Globus pallidus (tissue), 1 donor: Measurements from ENCODE around the gene TMEM187.

Experiments used
- DNase-seq: peaks from one replicate; pipeline ENCODE4 v3.0.0-alpha.2; 2015; ENCODE audit warnings: low spot score

Gene TMEM187, protein sequence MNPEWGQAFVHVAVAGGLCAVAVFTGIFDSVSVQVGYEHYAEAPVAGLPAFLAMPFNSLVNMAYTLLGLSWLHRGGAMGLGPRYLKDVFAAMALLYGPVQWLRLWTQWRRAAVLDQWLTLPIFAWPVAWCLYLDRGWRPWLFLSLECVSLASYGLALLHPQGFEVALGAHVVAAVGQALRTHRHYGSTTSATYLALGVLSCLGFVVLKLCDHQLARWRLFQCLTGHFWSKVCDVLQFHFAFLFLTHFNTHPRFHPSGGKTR

DNA sequence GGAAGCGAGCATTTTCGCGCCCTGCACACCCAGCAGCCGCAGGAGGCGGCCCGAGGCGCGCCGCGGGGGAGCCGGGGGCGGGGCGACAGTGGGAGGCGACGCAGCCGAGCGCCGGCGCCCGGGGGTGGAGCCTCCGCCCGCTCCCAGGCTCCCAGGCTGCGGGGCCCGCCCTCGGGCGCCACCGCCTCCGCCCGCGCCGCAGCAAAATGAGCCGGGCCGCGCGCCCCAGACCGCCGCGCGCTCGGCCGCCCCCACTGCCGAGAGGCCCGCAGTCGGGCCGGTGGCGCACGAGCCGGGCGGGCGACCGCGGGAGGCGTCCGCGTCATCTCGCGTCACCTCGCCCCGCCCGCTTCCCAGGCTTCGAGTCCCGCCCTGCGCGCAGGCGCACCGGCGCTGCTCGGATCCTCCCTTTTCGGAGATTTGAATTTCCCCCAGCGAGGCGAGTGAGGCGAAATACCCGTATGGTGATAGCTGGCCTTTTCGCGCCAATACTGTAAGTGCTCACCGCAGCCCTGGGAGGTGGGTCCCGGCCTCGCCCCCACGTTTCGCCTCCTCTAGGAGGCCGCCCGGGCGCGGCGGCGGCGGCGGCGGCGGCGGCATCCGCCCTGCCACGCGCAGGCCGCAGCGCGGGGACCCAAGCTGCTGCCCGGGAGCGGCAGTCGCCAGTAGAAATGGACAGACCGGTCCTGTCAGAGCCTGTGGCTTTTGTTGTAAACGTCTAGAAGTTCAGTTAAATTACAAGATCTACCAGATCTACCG, at the start of gene TMEM187:
TMEM187 (plus strand) TSS at position 387 of the 759 bp plus-strand sequence. CDS start 9,309 bp downstream, outside the sequence.
- DNase-seq = peak; percentile 78

DNA sequence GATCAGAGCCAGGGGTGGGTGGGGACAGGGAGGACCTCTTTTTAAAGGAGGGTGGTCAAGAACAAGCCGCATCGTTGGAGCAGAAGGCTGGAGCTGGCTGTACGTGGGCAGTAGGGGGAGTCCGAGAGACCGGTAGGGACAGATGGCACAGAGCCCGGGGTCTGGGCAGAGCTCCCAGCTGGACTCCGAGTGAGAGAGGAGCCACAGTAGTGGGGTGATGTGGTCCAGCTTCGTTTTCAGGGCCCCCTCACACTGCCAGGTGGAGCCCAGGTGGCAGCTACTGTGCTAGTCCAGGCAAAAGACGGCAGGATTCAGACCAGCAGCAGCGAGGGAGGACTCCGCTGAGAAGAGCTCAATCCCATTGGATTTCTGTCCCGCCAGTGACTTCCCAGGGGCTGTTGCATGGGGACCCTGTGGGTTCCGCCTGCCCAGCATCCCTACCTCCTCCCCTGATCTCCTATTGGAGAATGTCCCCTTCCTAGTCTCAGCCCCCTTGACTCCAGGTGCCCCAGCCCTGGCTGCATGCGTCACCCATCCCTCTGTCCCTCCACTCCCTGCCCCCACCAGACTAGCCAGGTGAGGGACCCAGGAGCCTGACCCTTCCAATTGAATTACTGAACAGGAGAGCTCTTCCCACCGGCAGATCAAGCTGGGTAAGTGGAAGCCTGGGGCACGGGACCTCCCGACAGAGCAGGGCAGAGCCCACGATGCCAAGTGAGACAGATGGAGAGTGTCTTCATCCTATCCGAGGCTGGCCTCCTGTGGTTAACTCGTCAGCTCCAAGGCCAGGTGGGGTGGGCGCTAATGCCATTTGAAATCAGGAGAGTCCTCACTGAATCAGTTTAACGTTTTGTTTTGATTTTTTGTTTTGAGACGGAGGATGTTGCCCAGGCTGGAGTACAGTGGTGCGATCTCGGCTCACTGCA, 49.4 kb upstream of the TMEM187 start:
- no peak for DNase-seq

DNA sequence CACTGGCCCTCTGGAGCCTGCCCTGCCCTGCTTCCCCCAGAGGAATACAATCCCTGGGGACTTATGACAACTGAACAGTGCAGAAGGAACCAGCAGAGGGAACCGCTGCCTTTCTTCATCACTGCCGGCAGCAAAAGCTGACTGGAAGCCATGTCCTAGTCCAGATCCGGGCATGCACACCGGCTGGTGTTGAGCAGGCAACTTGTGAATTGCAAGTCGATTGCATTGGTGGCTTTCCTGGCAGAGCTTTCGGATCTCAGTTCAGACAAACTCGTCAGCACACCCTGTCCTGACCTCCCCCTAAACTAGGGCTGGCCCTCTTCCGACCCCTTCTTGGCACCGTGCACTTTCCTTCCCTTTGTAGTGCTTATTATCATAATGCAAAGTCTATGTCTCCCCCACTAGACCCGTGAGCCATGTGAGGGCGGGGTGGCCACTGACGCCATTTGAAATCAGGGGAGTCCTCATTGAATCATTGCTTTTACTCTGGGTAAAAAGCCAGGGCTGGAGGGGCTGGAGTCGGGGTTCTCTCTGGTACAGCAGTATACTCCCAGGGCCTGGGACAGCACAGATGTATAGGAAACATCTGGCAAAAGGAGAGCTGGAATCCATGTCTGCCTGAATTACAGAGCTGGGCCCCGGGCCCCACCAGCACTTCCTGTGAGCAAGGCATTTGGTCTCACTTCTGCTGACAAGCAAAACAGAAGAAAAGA, 48.2 kb upstream of the TMEM187 start:
- no peak for DNase-seq

- DNase-seq = no peak
Observed at GRCh38 chrX:153925387-153925738, 47.2 kb upstream of the TMEM187 start.

- DNase-seq = no peak
Observed at GRCh38 chrX:153925739-153926551, 46.6 kb upstream of the TMEM187 start, which contains the start of gene ARHGAP4. Gene ARHGAP4, minus strand, starts transcription at chrX:153926264. Its CDS starts 62 bp downstream, at chrX:153926202.

GRCh38 chrX:153926552-153926857, 46.0 kb upstream of the TMEM187 start:
- DNase-seq = no peak

DNA sequence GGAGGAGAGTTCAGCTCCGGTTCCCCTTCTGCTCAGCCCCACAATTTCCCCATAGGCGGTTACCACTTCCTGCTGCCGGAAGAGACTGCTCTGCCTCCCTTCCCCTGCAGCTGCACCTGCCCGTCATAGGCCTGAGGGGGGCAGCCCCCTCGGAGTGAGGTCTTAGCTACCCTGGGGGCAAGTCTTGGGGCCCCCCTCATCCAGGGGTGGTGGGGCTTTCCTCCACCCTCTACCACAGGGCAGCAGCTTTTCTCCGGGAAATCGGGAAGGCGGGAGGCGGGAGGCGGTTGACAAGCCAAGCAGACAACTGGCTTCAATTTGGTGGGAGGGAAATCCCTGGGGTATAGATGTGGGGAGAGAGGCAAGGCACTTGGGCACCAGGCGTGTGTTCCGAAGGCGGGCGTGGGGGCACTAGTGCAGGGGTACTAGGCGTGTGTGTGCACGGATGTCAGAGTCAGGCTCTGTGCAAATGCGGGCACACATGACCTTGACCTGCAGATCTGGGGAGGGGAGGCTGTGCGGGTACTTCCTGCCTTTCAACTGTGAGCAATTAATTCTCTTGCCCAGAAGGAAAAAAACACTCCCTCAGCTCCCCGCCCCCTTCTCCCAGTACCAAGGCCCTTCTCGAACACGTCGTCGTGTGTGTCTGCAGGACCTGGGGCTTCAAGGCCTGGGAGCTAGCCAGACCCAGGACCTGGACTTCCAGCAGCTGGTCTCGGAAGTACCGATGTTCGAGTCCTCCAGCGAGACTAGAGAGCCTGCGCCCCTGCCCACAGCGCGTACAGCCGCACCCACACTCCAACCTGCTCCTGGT, 45.5 kb upstream of the TMEM187 start:
- DNase-seq = no peak

GRCh38 chrX:153927672-153927921, 45.0 kb upstream of the TMEM187 start:
- no peak for DNase-seq

DNA sequence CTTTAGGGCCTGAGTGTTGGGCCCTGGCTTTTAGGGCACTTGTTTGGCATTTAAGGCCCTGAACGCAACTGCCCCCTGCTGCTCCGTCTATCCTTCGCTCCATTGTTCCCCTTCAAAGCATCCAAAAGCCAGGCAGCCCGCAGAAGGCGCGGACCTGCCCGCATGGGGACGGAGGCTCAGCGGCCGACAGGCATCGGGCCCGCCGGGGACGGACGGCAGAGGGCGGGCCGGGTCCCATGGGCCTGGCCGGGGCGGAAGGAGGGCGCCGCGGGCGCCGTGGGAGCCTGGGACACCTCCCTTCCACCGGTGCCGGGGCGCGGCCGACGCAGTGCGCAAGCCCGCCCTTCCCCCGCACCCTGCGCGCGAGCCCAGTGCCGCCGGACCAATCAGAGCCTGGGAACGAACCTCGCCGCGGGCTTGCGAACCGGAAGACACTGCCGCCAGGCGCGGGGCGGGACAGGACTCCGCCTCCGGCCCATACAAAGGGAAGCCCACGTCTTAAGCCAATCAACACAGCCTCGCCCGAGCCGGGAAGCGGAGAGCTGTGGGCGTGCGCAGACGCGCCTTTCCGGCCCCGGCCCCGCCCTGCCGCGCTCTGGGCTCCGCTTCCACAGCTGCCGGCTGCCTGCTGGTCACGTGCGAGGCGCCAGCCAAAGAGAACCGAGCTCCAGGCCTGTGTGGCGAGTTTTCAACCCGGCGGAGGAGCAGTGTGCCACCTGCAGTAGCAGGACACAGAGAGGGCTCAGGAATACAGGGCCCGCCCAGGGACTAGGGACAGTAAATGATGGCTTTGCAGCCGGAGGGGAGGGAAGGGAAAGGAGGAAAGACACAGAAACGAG, 44.4 kb upstream of the TMEM187 start:
- DNase-seq = peak; percentile 95

DNA sequence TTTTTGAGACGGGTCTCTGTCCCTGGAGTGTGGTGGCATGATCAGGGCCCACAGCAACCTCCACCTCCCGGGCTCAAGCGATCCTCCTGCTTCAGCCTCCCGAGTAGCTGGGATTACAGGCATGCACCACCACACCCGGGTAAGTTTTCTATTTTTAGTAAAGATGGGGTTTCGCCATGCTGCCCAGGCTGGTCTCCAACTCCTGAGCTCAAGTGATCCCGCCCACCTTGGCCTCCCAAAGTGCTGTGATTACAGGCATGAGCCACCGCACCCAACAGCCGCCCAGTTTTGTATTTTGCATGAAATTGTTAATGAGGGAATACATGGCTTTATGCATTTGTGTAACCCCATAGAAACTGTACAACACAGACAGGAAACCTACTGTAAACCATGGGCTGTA, 43.7 kb upstream of the TMEM187 start:
- no peak for DNase-seq

DNA sequence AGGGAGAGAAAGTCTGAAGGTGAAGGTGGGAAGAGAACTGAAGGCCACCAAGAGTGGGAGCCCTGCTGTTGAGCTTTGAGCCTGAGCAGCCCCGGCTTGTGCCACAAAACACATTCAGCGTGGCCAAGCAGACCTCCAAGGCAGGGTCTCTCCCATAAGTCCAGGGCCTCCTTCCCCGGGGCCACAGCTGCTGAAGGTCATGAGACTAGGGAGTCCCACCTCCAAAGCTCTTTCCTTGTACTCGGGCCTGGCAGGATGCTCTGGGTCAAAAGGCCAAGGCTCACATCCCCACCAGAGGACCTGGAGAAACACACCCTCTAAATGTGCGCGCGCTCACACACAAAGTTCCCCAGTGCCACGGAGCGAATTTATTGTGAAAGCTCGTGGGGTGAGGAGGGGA, 43.0 kb upstream of the TMEM187 start:
- DNase-seq = no peak

- no peak for DNase-seq
Observed at GRCh38 chrX:153930011-153930910, 42.3 kb upstream of the TMEM187 start.

- DNase-seq = no peak
Observed at GRCh38 chrX:153931151-153931550, 41.4 kb upstream of the TMEM187 start.

GRCh38 chrX:153931748-153932147, 40.8 kb upstream of the TMEM187 start:
- DNase-seq = no peak

DNA sequence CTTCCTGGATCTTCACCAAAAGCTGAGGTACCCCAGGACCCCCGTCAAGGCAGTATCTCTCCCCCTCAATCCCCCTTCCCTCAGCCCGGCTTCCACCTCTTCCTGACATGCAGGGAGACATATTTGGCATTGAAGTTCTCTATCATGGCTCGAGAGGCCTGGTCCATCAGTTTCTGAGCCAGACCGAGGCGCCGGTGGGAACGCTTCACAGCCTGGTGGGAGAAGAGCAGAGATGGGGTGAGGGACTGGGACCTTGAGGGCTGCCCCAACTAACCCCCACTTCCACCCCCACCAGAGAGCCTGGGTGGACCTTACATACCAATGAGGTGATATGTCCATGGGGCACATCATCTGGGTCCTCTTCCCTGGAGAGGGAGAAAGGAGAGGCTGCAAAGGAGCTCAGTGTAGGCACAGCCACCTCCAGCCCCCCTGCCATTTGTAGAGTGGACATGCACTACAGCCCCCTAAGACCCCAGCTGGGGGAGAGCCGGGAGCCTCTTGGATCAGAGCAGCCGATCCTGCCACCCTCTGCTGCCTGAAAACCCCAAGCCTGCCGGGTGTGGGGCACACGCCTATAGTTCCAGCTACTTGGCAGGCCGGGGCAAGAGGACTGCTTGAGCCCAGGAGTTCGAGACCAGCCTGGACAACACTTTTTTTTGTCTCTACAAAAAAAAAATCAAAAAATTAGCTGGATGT, 40.2 kb upstream of the TMEM187 start:
- no peak for DNase-seq

- DNase-seq = no peak
Observed at GRCh38 chrX:153933748-153934147, 38.8 kb upstream of the TMEM187 start.

- no peak for DNase-seq
Observed at GRCh38 chrX:153934148-153934761, 38.3 kb upstream of the TMEM187 start.
